Keratinocyte (primary cell): ENCODE results near the gene B4GAT1.

Experiments used
- EZH2 ChIP-seq: IDR thresholded peaks from one replicate; pipeline ENCODE4 v1.6.1; 2012; ENCODE audit warnings: inconsistent platforms, mild to moderate bottlenecking, low read length, moderate library complexity
- TF ChIP-seq, protein P1 (sequence below), 3 experiments: IDR thresholded peaks in 1 of 3; conservative IDR thresholded peaks in 1 of 3; optimal IDR thresholded peaks in 1 of 3; 2 replicates in 2 of 3; 3 replicates in 1 of 3; pipeline versions ENCODE3 to v1.5.1; 2011; ENCODE audit warnings: low read length in 3 of 3, mild to moderate bottlenecking in 3 of 3, moderate library complexity in 2 of 3, control low read depth in 1 of 3, inconsistent platforms in 1 of 3; ENCODE audit not compliant: insufficient read depth in 2 of 3; ENCODE audit errors: extremely low read depth in 1 of 3

DNA sequence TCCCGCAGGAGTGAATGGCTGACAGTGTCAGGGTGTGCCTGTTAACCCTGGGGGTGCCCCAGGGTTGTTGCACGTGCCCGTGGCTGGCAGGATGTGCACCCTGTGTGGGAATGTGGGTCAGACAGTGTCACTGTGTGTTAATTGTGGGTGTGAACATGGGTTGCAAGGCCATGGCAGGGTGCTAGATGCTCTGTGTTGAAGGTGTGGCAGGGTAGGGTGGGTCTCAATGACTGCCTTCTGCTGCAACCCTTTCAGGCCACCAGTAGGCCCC is 19.5 kb downstream of the B4GAT1 start:
- TF ChIP-seq, protein P1, sequence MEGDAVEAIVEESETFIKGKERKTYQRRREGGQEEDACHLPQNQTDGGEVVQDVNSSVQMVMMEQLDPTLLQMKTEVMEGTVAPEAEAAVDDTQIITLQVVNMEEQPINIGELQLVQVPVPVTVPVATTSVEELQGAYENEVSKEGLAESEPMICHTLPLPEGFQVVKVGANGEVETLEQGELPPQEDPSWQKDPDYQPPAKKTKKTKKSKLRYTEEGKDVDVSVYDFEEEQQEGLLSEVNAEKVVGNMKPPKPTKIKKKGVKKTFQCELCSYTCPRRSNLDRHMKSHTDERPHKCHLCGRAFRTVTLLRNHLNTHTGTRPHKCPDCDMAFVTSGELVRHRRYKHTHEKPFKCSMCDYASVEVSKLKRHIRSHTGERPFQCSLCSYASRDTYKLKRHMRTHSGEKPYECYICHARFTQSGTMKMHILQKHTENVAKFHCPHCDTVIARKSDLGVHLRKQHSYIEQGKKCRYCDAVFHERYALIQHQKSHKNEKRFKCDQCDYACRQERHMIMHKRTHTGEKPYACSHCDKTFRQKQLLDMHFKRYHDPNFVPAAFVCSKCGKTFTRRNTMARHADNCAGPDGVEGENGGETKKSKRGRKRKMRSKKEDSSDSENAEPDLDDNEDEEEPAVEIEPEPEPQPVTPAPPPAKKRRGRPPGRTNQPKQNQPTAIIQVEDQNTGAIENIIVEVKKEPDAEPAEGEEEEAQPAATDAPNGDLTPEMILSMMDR (optimal IDR thresholded peaks at IDR 0.05 in 1 of 3, IDR thresholded peaks at IDR 0.05 in 1 of 3, conservative IDR thresholded peaks at IDR 0.05 in 1 of 3; ENCODE audit: extremely low read depth in 1 of 3, insufficient read depth in 2 of 3, low read length in 3 of 3) = no peak
- TF ChIP-seq EZH2 = no peak
